Activated T-cell treated with anti-CD3 and anti-CD28 coated beads for 24 hours (primary cell): ENCODE results near the gene GJD3.

Experiments used
- DNase-seq: peaks from one replicate; pipeline ENCODE4 v3.0.0-alpha.2; 2020; ENCODE audit warnings: low read depth

Gene GJD3

DNA sequence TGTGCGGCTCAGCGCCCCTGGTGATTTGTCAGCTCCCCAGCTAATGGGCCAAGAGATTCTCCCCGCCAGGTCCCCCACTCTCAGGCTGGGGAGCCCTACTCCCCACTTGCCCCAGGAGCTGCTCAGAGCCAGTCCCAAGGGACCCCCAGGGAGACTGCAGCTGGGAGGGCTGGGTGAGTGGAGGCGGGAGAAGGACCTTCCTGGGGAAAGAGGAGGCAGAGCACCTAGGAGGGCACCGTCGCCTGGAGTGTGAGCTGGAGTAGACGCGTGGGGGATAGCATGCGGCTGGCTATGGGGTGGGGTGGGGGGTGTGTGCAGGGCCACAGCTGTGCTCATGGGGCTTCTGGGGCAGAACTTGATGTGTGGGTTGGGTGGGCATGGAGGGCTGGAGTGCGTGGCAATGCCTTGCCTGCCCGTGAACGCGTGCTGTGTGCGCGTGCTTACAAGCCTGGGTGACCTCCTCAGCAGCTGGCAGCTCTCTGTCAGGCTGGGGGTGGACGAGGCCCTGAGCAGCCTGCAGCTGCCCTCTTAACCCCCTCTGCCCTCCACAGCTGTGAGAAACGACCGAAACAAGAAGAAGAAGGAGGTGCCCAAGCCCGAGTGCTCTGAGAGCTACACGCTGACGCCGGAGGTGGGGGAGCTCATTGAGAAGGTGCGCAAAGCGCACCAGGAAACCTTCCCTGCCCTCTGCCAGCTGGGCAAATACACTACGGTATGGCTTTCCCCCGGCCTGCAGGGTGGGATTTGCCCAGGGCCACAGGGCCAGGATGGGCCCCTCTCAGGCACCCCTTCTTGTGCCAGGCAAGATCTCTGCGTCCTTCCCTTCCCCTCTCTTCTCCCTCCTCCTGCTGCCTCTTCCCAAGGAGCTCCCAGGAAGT lies 12.9 kb downstream of the GJD3 start:
- no peak for DNase-seq

GRCh38 chr17:40350689-40351358 lies 13.7 kb downstream of the GJD3 start:
- DNase-seq, result no peak

GRCh38 chr17:40349895-40350688 lies 14.4 kb downstream of the GJD3 start:
- DNase-seq, result no peak

DNA sequence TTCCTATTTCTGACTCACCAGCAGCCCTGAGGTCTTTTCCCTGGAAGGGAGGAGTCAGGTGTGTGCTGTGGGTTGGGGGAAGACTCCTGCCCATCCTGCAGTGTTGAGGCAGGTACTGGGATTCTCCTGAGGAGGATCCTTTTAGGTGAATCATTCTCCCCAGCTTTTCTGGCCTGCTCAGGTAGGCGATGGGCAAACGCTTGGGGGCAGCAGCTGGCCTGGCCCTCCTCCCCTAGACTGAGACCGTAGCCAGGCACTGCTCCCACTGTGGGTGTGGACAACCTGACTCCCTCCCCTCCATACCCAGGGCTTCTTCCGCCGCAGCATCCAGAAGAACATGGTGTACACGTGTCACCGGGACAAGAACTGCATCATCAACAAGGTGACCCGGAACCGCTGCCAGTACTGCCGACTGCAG lies 15.1 kb downstream of the GJD3 start:
- no peak for DNase-seq

- no peak for DNase-seq
Measured at GRCh38 chr17:40348562-40349476, 15.7 kb downstream of the GJD3 start.

DNA sequence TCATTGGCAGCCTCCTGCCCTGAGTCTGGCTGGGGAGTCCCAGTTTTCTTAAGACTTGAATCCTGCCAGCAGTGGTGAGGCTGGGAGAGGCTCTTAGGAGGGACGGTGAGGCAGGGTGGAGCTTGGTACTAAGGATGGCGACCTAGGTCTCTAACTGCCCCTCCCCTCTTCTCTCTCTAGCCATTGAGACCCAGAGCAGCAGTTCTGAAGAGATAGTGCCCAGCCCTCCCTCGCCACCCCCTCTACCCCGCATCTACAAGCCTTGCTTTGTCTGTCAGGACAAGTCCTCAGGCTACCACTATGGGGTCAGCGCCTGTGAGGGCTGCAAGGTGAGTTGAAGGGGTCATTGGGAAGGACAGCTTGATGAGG lies 16.4 kb downstream of the GJD3 start:
- no peak for DNase-seq

- no peak for DNase-seq
Measured at GRCh38 chr17:40347319-40348135, 17.0 kb downstream of the GJD3 start.

DNA sequence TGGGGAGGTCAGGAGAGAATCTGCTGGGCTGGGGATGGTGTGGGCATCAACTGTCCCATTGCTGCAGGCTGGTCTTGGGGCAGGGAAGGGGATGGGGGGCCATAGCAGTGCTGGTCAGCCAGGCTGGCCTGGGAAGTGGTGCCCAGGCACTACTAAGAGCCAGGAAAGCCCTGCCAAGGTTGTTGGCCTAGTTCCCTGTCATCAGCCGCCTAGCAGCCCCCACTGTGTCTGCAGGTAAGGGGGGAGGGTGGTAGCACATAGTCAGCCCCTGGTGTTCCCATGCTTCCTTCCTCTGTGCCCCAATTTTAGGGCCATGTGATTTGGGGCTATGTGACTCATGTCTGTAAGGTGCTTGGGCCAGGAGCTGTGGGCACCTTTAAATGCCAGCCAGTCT lies 17.8 kb downstream of the GJD3 start:
- no peak for DNase-seq

GRCh38 chr17:40345994-40346764 lies 18.4 kb downstream of the GJD3 start:
- DNase-seq, result no peak

DNA sequence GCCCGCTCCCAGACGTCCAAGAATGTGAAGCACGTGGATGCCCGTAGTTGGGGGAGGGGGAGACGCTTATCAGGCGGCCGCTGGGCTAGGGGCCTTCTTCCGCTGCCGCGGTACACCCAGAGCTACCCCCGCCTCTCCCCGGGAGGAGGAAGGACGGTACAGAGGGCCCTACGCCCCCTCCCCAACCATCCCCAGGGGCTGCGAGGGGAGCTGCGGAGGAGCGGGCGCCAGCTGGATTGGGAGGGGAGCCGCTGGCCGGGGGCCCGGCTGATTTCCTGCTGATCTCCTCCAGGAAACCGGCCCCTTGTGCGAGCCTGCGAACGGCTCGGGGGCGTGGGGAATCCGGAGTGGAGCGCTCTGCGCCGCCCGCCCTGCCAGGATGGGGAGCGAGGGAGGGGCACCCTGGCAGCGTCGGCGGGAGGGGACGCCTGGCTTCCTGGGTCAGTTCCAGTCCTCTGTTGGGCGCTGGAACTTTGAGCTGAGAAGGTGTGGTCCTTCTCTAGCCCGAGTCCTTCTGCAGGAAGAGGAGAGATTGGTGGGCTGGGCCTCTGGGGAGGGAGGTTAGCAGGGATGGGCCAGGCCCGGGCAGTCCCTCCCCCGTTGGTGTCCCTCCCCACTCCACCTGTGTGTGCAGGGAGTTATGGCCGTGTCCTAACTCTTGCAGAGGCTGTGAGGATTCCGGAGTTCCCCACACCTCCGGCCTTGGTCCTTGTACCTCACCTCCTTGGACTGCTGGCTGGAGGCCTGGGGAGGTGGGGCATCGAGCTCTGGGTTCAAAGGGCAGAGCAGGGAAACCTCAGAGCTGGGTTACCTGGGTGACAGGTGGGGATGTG lies 19.2 kb downstream of the GJD3 start:
- no peak for DNase-seq

DNA sequence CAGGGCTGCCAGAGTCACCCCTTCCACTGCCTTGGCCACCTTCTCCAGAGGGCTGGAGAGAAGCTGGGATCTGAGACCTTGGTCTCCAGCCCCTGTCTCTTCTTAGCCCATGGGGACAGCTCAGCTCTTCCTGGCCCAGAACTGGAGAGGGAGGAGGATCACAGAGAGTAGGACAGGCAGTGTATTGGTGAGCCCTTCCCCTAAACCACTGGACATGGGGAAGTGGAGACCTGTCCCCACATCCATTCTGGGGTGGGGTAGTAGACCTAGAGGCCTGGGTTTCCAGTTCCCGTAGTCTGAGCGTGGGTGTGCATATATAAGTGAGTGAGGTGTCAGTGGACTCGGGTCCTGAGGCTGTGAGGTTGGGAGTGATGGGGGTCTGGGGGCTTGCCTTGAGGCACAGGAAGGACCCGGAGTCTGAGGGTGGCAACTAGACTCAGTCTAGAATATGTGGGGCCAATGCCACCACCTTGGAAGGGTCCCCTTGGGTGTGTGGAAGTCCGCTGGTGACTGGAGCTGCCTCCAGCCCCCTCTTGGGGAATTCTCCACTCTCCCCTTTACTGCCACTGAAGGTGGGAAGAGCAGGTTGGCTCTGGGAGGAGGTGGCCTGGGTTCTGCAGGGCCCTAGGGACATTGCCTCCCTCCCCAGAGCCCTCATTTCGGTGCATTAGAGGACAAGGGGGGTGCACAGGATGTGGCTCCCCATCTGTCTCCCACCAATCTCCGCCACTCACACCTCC lies 19.9 kb downstream of the GJD3 start:
- DNase-seq, result no peak

DNA sequence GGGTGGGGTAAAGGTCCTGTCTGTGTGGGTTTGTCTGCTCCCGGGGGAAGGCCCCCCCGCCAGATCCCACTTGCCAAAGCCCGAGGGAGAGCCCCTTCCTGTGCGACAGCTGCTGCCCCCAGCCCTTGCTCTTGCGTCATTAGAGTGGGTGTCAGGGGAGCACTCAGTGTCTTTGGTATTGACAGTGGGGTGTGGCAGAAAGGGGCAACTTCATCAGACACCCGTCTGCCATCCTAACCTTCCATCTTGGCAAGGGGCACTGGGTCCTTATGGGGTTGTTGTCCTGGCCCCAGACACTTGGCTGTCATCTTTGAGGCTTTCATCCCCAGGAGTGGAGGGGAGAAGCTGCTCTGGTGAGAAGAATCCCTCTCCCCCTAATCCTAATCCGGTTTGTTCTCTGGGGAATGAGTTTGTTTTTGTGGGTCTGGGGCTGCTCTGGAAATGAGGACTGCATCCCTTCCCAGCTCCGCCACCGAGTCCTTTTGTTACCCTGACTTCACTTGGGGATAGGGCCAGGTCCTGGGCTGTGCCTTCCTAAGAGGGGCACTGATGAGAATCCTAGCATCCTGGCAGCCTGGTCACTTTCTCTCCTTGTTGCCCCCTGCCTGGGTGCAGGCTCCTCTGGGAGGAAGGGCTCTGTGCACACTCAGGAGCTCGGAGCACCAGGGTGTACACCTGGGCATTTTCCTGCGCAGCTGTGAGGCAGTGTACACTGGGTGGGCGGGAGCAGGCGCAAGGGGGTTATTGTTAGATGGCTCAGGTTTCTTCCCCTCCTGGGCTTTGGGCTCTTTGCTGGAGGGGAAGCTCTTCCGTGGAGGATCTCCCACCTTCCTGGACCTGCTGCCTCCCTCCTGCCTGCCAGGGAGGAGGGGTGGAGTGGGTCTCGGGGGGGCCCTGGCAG lies 21.1 kb downstream of the GJD3 start:
- DNase-seq, result no peak

DNA sequence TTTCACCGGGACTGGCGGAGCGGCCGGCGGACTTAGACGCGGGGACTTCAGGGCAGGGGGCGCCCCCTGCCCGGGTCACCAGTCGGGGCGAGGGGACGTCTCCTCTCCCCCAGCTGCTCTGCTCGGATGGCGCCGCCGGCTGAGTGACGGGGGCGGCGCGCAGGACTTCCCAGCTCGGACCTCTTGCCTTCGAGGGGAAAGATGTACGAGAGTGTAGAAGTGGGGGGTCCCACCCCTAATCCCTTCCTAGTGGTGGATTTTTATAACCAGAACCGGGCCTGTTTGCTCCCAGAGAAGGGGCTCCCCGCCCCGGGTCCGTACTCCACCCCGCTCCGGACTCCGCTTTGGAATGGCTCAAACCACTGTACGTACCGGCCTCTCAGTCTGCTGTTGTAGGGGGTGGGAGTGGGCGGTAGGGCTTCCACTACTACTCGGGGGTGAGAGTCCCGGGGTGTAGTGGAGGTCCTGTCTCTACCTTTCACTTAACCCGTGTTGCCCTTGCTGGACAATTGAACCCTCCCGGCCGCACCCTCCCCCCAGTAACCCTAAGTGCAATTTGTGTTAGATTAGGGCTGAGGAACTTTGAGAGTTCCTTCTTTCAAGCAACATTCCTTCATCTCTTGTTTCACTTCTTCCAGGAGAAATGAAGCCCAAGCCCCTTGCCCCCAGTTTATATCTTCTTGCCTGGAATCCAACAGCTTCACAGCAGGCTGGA lies 21.9 kb downstream of the GJD3 start:
- no peak for DNase-seq

DNA sequence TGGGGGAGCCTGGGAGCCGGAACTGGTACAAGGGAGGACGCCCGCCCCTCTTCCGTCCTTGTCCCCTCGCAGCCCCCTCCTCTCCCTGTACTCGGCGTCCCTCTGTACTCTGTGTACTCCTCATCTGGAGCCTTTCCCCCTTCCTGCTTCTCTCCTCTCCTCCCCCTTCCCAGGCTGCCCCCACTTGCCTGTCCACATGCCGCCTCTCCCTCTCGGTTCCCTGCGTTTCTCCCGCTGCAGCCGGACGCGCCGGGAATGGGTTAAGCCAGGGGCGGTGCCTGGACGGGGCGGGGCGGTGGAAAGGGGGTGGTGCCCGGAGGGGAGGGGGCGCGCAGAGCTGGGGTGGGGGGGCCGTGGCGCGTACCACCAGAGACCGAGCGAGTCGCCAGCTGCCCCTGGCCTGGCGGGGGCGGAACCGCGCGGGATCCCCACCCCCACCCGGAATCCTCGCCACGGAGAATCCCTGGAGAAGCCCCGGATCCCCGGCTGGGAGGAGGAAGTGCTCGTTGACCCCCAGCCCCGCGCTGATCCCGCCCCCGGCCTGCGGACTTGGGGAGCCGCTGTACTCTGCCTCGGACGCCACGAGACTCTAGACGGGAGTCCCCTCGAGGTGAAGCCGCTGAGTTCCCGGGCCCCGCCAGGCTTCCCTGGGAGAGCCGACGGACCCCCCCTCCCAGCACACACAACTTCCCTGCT lies 22.6 kb downstream of the GJD3 start:
- no peak for DNase-seq

GRCh38 chr17:40340880-40341807 lies 23.4 kb downstream of the GJD3 start:
- DNase-seq, result peak; percentile 78
